ENCODE measurements around the gene CDH15. TPM values are rescaled to one million over a fixed set of nuclear protein-coding genes. Genes with fewer than 3 reads are reported as not detected.

CDH15 gene
- total RNA-seq, 1 donor from 2014 or later = 0.18 TPM

GRCh38 chr16:89210904-89211515, 39.5 kb downstream of the CDH15 start:
- DNase-seq (ENCODE audit: low read depth) (no peak), FAIRE-seq (no peak)
- Histone ChIP-seq H3K4me2 (ENCODE audit: low read length) (no peak overlapping the region), H3K4me1 (ENCODE audit: insufficient read depth, low read length) (peaks cover 5% of the 10 kb centered on the region), H3K4me3 (ENCODE audit: insufficient read depth, low read depth, low read length) (no peak overlapping the region), H3K36me3 (ENCODE audit: insufficient read depth, low read length) (no peaks in the 10 kb centered on the region), H3K27me3 (ENCODE audit: insufficient read depth, low read length) (peaks cover 6% of the 10 kb centered on the region), H3K79me2 (ENCODE audit: insufficient read depth, low read length) (no peaks in the 10 kb centered on the region), H3K9ac (ENCODE audit: low read length) (no peak overlapping the region), H3K27ac (ENCODE audit: low read depth, low read length) (no peak overlapping the region), H3K9me3 (ENCODE audit: insufficient read depth, low read depth, low read length) (no peaks in the 10 kb centered on the region), H4K20me1 (ENCODE audit: insufficient read depth, low read length) (no peaks in the 10 kb centered on the region), H2AFZ (ENCODE audit: low read depth, low read length) (no peak overlapping the region)
- no peak overlapping the region for H3K4me3 Mint-ChIP-seq (ENCODE audit: unreplicated experiment)
- H3K9me3 Mint-ChIP-seq (ENCODE audit: unreplicated experiment) = no peaks in the 10 kb centered on the region
- H3K27ac Mint-ChIP-seq (ENCODE audit: unreplicated experiment) = no peak overlapping the region
- no peaks in the 10 kb centered on the region for H3K36me3 Mint-ChIP-seq (ENCODE audit: low read depth, unreplicated experiment)
- no peak for TF ChIP-seq CTCF (IDR thresholded peaks at IDR 0.05; ENCODE audit: insufficient read depth, low read depth, low read length)
- TF ChIP-seq EZH2 (IDR thresholded peaks at IDR 0.05; ENCODE audit: insufficient read depth, low read length) = no peak
- peaks cover 18% of the 10 kb centered on the region for H3K27me3 Mint-ChIP-seq (ENCODE audit: low read depth, unreplicated experiment)
- no peaks in the 10 kb centered on the region for H3K4me1 Mint-ChIP-seq (ENCODE audit: low read depth, unreplicated experiment)

- Mint-ChIP-seq H3K4me1 (ENCODE audit: low read depth, unreplicated experiment) (peaks cover 5% of the 10 kb centered on the region), H3K27me3 (ENCODE audit: low read depth, unreplicated experiment) (peaks cover 3% of the 10 kb centered on the region), H3K36me3 (ENCODE audit: low read depth, unreplicated experiment) (peaks cover 5% of the 10 kb centered on the region), H3K4me3 (ENCODE audit: unreplicated experiment) (peak overlapping the region; percentile 91), H3K9me3 (ENCODE audit: unreplicated experiment) (no peaks in the 10 kb centered on the region), H3K27ac (ENCODE audit: unreplicated experiment) (peak overlapping the region; percentile 86)
- TF ChIP-seq EZH2 (IDR thresholded peaks at IDR 0.05; ENCODE audit: insufficient read depth, low read length) (no peak), CTCF (IDR thresholded peaks at IDR 0.05; ENCODE audit: insufficient read depth, low read depth, low read length) (peak; percentile 59)
- H3K36me3 ChIP-seq (ENCODE audit: insufficient read depth, low read length) = peaks cover 2% of the 10 kb centered on the region
- peaks cover 35% of the 10 kb centered on the region for H3K79me2 ChIP-seq (ENCODE audit: insufficient read depth, low read length)
- H3K27ac ChIP-seq (ENCODE audit: low read depth, low read length) = peak overlapping the region; percentile 89
- H3K4me2 ChIP-seq (ENCODE audit: low read length) = peak overlapping the region; percentile 91
- H3K27me3 ChIP-seq (ENCODE audit: insufficient read depth, low read length) = no peaks in the 10 kb centered on the region
- DNase-seq (ENCODE audit: low read depth) (peak; percentile 60), FAIRE-seq (peak; percentile 9)
- H3K9me3 ChIP-seq (ENCODE audit: insufficient read depth, low read depth, low read length) = no peaks in the 10 kb centered on the region
- H3K4me1 ChIP-seq (ENCODE audit: insufficient read depth, low read length) = peaks cover 13% of the 10 kb centered on the region
- peaks cover 16% of the 10 kb centered on the region for H4K20me1 ChIP-seq (ENCODE audit: insufficient read depth, low read length)
- peak overlapping the region; percentile 95 for H3K9ac ChIP-seq (ENCODE audit: low read length)
- peak overlapping the region; percentile 98 for H2AFZ ChIP-seq (ENCODE audit: low read depth, low read length)
- peak overlapping the region; percentile 83 for H3K4me3 ChIP-seq (ENCODE audit: insufficient read depth, low read depth, low read length)
These were observed 45.0 kb downstream of the CDH15 start for GRCh38 chr16:89216315-89217137.

GRCh38 chr16:89217138-89217387, 45.5 kb downstream of the CDH15 start:
- H3K4me1 ChIP-seq (ENCODE audit: insufficient read depth, low read length) = peaks cover 13% of the 10 kb centered on the region
- no peaks in the 10 kb centered on the region for H3K27me3 ChIP-seq (ENCODE audit: insufficient read depth, low read length)
- H3K27ac ChIP-seq (ENCODE audit: low read depth, low read length) = peak overlapping the region; percentile 89
- H3K36me3 Mint-ChIP-seq (ENCODE audit: low read depth, unreplicated experiment) = peaks cover 8% of the 10 kb centered on the region
- peaks cover 7% of the 10 kb centered on the region for H3K36me3 ChIP-seq (ENCODE audit: insufficient read depth, low read length)
- peaks cover 19% of the 10 kb centered on the region for H4K20me1 ChIP-seq (ENCODE audit: insufficient read depth, low read length)
- no peak for FAIRE-seq
- peaks cover 3% of the 10 kb centered on the region for H3K27me3 Mint-ChIP-seq (ENCODE audit: low read depth, unreplicated experiment)
- peaks cover 5% of the 10 kb centered on the region for H3K4me1 Mint-ChIP-seq (ENCODE audit: low read depth, unreplicated experiment)
- no peak for DNase-seq (ENCODE audit: low read depth)
- H2AFZ ChIP-seq (ENCODE audit: low read depth, low read length) = peak overlapping the region; percentile 98
- TF ChIP-seq CTCF (IDR thresholded peaks at IDR 0.05; ENCODE audit: insufficient read depth, low read depth, low read length) = no peak
- no peak for TF ChIP-seq EZH2 (IDR thresholded peaks at IDR 0.05; ENCODE audit: insufficient read depth, low read length)
- peak overlapping the region; percentile 86 for H3K27ac Mint-ChIP-seq (ENCODE audit: unreplicated experiment)
- H3K79me2 ChIP-seq (ENCODE audit: insufficient read depth, low read length) = peaks cover 36% of the 10 kb centered on the region
- peak overlapping the region; percentile 91 for H3K4me2 ChIP-seq (ENCODE audit: low read length)
- no peaks in the 10 kb centered on the region for H3K9me3 Mint-ChIP-seq (ENCODE audit: unreplicated experiment)
- H3K9ac ChIP-seq (ENCODE audit: low read length) = peak overlapping the region; percentile 95
- H3K4me3 ChIP-seq (ENCODE audit: insufficient read depth, low read depth, low read length) = peak overlapping the region; percentile 83
- peak overlapping the region; percentile 91 for H3K4me3 Mint-ChIP-seq (ENCODE audit: unreplicated experiment)
- H3K9me3 ChIP-seq (ENCODE audit: insufficient read depth, low read depth, low read length) = no peaks in the 10 kb centered on the region

Measured in astrocyte (in vitro differentiated cells and primary cell).